ENCODE results near the gene HSD17B3. TPM values are rescaled to one million over a fixed set of nuclear protein-coding genes. Genes with fewer than 3 reads are reported as not detected.
"Not testable (repeated sequence)": the region's sequence is repeated elsewhere in the genome, so short reads cannot be mapped to it uniquely, and the experiment has no call there.

HSD17B3 gene
- total RNA-seq, 1 donor from 2014 or later = 0.10 TPM

DNA sequence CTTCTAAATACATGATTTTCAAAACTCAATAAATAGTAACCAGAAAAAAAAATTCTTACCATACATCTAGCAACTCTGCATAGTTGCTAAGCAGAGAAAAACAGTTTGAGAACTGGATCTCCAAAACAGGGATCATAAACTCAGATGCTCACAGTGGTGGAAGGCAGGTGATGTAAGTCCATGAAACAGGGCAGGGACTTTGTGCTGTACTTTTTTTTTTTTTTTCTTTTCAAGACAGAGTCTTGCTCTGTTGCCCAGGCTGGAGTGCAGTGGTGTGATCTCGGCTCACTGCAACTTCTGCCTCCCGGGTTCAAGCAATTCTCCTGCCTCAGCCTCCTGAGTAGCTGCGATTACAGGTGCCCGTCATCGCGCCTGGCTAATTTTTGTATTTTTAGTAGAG is 5.0 kb upstream of the HSD17B3 start:
- not testable (repeated sequence) for DNase-seq (ENCODE audit: low read depth)

DNA sequence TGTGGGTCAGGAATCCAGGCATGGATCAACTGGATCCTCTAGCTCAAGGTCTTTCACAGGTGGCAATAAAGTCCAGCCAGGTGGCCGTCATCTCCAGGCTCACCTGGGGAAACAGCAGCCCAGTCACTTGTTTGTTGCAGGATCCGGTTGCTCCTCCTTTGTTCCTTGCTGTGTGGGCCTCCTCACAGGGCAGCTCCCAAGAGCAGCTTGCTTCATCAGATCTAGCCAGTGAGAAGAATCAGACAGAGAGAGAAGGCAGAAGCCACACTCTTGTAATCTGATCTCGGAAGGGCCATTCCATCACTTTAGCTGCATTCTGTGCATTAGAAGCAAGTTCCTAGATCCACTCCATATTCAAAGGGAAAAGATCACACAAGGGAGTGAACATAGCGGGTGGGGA is 3.2 kb upstream of the HSD17B3 start:
- no peak for DNase-seq (ENCODE audit: low read depth)

DNA sequence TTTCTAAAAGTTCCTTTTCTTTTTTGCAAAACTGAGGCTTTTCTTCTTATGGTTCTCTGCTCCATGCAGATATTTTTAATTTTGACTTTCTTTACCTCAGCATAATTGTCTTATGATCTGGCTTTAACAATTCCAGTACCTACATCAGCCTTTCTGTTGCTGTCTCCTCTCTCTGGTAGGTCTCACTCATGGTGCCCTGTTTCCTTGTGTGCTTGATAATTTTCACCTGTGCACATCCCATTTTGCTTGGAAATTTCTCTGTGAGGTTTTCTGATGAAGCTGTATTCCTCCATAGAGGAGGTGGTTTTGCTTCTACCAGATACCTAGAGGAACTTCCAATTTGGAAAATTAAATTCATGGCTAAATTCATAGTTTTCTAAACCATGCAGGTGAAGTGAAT is 2.3 kb upstream of the HSD17B3 start:
- DNase-seq (ENCODE audit: low read depth) = no peak

DNA sequence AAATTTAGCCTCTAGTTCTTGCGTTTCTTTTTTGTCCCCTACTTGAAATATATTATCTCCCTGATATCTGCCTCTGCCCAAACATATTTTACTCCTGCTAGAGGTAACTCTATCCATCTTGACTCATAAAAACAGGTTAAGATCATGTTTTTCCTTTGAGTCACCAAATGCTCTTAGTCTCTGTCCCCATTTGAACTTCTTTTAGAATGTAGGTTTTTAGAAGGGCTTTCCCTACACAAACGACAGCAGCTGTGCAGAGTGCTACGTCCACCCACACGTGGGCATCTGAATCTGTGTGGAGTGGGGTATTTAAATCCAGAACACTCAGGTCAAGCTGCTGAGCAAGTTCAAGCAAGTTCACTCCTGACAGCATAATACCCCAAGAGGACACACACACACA is 2.2 kb downstream of the HSD17B3 start:
- peak; percentile 63 for DNase-seq (ENCODE audit: low read depth)

DNA sequence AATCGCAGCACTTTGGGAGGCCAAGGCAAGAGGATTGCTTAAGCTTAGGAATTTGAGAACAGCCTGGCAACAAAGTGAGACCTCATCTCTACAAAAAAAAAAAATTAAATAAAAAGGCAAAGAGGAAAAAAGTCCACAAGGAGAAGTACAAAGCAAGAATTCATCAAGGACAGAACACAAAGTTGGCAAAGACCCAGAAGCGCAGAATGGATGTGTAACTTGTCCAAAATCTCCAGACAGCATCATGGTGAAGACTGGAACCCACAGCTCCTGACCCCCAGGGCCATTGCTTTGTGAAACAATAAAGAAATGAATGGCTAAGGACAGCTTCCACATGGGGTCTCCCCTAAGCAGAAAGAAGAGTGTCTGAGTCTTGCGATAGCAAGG is 7.8 kb downstream of the HSD17B3 start:
- DNase-seq (ENCODE audit: low read depth) = no peak

DNA sequence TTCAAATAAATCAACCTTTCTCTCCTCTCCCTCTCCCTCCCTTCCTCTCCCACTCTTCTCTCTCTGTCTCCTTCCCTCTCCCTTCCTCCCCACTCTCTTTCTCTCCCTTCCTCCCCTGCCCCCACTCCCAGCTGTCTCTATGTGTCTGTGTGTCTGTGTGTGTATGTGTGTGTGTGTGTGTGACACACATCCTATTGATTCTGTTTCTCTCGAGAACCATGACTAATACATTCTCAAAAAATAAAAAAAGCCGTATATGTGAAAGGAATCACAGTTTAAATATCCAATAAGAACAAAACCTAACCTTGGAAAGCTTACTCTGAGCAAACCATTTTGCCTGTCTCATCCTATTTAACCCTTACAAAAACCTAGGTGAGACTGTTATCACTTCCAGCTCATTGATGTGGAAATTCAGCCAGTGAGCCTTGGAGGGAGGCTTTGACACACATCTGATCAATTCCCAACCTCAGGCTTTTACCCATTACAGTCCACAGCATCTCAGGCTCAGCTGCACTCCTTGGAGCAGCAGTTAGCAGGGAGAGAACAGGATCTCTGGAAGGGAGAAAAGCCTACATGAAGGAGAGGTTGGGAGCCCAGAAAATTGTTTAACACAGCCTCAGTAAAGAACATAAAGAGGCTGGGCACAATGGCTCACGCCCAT is 8.3 kb downstream of the HSD17B3 start:
- peak; percentile 33 for DNase-seq (ENCODE audit: low read depth)

DNA sequence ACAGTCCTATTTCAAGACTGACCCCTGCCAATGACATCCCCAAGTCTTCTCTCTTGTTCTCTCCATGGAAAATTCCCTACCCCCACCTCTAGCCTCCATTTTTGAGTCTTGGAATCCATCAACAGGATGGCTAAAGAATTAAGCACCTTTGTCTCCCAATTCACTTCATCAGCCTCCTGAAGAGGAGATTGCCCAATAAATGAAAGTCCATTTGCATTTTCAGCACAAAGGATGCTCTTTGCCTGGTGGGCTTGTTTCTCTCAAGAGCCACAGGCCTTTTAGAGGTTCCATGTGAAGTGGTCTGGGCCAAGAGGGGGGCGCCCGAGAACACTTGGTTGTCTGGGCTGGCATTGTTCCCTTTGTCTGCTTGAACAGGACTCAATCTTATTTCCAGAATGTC is 12.6 kb downstream of the HSD17B3 start:
- DNase-seq (ENCODE audit: low read depth) = no peak

DNA sequence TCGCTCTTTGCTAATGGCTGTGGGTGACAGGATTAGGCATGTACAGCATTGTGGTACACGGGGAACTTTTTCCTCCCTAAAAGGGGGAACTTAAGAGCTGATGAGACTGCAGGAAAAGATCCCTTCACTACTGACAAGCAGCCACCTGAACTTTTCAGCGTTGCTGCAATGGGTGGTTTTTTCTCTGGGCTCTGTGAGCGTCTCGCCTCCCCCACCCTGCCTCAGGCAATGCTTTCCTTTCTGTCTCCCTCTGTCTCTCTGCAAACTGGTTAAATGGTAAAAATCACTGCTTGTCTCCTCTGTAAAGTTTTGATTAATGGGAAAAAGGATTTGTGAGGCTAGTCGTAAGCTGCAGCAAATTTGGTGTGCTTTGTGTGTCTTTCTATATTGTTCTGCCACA is 20.3 kb downstream of the HSD17B3 start:
- DNase-seq (ENCODE audit: low read depth) = no peak

DNA sequence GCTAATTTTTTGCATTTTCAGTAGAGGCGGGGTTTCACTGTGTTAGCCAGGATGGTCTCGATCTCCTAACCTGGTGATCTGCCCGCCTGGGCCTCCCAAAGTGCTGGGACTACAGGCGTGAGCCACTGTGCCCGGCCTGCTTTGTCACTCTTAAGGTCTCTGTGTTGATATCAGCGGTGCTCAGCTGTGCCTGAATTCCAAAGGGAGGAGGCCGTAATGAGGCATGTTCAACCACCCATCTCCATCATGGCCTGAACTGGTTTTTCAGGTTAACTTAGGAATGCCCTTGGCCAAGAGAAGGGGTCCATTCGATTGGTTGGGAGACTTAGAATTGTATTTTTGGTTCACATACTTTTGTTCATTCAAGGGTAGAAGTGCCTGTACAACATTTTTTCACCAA is 22.0 kb downstream of the HSD17B3 start:
- peak; percentile 46 for DNase-seq (ENCODE audit: low read depth)

DNA sequence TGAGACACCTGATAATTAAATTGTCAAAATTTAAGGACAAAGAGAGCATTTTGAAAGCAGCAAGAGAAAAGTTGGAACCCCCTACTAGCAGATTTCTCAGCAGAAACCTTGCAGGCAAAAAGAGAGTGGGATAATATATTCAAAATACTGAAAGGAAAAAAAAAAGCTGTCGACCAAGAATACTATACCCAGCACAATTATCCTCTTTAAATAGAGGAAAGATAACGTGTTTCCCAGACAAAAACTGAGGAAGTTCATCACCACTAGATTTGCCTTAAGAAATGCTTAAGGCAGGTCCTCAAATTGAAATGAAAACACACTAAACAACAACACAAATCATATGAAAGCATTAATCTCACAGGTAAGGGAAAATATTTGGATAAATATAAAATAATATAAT is 27.0 kb downstream of the HSD17B3 start:
- no peak for DNase-seq (ENCODE audit: low read depth)

DNA sequence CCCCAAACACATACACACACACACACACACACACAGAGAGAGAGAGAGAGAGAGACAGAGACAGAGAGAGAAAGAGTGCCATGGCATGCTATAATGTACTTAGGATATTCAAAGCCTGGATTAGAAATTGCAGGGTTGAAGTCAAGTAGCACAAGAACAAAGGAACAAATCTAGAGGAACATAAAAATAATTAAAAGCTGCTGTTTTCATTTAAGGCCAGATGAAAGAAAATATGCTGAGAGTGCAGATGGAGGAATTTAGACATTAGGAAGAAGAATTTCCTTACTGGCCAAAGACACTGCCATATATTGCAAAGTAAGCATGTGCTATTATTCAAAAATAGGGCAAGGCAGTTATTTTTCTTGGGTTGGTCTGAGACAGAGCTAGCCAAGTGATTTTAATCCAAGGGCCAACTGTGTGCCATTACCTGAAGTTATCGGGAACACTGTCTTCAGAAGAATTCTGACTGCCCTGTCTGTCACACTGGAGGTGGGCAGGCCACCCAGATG is 31.7 kb downstream of the HSD17B3 start:
- no peak for DNase-seq (ENCODE audit: low read depth)

DNA sequence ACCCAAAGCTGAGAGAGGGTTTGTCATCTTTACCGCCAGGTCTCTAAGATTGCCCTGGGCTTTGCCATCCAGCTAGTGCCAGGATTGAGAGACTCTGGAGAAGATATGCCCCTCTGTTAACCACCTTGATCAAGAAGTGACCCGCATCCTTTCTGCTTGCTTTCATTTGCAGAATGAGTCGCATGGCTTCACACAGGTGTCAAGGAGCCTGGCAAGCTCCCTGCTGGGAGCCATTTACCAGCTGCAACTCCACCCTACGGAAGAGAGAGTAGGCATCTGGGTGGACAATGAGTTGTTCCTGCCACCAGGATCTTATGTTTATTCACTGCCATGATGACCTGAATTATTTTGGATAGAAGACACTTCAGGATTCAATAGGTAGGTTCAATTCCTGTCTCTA is 43.0 kb downstream of the HSD17B3 start:
- DNase-seq (ENCODE audit: low read depth) = no peak

DNA sequence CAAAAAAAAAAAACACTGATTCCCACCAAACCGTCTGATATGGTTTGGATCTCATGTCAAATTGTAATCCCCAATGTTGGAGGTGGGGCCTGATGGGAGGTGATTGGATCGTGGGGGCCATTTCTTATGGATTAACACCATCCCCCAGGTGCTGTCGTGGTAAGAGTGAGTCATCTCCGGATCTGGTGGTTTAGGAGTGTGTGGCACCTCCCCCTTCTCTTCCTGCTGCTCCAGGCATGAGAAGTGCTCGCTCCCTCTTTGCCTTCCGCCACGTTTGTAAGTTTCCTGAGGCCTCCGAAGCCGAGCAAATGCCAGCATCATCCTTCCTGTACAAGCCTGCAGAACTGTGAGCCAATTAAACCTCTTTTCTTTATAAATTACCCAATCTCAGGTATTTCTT is 45.2 kb downstream of the HSD17B3 start:
- peak; percentile 21 for DNase-seq (ENCODE audit: low read depth)

DNA sequence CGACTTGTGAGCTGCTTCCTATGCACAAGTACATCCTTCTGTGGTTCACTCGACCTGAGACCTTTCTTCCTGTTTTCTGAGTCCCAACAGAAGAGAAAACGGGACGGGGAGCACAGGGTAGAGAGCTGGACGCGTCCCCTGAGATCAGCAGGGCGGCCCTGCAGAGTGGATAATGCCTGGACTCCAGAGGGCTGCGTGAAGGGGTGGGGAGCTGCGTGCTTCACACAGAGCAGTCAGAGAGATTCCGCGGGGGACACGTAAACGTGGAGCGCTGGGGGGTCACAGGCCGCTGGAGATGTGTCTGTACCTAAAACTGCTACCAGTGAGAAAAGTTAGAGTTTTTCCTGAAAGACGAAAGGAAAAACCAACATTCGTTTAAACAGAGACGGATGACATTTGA is 46.3 kb downstream of the HSD17B3 start:
- no peak for DNase-seq (ENCODE audit: low read depth)

DNA sequence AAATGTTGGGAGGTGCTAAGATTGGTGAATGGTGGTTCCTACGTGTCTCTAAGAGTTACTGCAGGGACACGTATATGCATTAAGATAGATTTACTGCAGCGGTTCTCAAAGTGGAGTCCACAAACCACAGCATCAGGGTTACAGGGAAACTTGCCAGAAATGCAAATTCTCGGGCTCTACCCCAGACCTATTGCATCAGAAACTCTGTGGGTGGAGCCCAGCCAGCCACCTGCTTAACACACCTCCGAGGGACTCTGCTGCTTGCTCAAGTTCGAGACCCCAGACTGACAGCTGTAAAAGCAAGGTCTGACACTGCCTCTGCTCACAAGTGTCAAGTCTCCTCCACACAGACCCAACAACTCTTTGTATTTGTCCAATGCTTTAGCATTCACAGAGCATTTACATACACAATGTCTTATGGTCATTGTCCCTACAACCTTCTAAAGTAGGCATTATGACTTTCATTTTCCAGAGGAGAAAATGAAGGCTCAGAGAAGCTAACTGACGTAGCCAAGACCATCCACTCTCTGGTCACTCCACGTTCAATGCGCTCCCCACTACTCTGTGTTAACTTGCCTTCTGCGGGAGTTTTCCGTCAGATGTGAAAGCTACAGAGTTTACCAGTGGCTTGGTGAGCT is 48.8 kb downstream of the HSD17B3 start:
- DNase-seq (ENCODE audit: low read depth) = no peak

DNA sequence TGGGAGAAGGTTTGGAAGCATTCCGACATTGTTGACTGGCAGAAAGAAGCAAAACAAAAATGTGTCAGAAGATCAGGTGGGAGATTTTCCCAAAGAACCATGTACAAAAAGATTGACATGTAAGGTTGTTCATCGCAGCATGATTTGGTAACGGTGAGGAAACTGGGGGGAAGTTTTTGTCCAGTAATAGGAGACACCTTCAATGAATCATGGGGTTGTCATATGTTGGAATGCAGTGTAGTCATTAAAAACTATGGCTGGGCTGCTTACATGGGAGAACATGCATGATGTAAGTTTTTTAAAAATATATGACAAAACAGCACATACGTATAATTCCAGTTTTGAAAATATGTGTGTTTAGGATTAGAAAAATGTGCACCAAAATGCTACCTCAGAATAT is 50.5 kb downstream of the HSD17B3 start:
- DNase-seq (ENCODE audit: low read depth) = no peak

DNA sequence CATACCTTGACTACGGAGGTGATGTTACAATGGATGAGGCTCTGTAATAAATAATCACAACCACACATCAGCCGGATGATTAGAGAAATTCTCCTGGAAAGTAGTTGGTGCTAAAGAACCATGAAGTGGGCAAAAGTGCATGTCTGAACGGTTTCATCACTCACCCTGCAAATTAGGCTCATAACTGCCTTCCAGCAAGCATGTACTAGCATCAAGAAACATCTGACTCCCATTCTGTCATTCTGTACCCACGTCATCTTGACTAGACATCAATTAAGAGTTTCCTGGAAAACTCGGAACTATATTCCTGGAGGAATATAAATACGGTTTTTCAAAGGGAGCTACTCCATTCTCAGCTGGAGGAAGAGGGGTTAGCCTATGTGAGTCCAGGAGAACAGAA is 52.2 kb downstream of the HSD17B3 start:
- no peak for DNase-seq (ENCODE audit: low read depth)

DNA sequence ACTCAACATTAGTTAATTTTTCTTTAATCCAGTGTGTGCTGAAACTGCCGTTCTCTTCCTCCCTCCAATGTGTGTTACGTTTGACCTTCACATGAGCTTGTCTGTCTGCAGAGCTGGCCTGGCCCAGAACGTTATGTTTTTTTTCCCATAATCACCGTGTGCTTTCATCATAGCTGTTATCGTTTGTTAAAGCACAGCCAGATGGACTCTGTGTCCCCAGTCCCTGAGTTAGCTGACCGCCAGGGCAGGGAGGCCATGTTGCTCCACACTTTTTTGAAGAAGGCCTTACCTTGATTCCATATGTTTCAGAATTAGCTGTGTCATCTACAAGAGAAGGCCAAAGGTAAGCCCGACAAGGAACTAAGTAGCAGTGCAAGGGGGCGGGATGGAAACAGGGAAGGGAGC is 55.7 kb downstream of the HSD17B3 start:
- DNase-seq (ENCODE audit: low read depth) = no peak

DNA sequence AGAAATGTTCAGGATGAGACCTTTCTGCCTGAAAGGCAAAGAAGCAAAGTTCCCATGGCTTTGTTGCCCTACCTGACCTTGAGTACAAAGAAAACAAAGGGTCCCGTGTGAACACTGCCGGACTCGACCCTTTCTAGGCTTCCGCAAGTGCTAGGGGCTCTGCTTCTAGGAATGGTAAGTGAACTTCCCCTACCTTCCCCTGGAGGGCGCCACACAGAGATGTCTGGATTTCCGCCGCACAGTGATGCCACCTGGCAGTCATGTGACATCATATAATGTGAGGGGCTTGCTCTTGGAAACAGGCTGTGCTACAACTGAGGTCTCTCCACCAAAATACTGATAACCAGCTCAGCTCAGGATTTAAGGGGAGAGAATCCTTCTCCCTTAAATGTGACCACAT is 56.6 kb downstream of the HSD17B3 start:
- DNase-seq (ENCODE audit: low read depth) = no peak

DNA sequence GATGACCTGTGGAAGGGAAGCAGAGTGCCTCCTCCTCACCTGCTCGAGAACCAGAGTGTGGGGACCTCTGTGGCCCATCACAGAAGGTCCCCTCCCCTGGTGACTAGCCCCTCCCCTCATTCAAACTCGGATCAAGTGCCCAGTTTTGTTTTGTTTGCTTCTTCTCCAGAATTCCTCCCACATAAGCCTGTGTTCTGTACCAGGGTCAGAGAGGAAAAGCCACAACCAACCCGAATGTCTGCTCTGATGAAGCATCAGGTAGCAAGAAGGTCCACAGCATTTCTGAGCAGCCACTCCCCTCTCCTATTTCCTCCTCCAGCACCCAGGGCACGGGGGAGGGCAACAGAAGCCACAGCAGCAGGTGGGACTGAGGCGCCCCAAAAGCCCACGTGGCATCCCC is 58.2 kb downstream of the HSD17B3 start:
- no peak for DNase-seq (ENCODE audit: low read depth)

DNA sequence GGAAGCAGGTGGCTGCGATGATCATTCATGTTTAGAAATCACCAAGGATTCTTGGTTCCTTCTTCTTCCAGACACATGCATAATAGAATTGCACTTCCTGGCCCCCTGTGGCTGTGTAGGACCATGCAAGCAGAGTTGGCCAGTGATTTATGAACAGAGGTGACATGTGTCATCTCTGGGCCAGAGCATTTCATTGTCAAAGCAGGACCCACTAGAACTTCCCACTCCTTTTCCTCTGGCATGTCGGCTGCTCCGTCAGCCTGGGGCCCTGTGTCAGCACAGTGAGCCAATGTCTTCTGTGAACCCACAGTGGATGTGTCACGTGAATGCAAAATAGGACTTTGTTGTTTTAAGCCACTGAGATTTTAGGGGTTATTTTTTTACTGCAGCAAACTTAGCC is 59.2 kb downstream of the HSD17B3 start:
- DNase-seq (ENCODE audit: low read depth) = peak; percentile 13

DNA sequence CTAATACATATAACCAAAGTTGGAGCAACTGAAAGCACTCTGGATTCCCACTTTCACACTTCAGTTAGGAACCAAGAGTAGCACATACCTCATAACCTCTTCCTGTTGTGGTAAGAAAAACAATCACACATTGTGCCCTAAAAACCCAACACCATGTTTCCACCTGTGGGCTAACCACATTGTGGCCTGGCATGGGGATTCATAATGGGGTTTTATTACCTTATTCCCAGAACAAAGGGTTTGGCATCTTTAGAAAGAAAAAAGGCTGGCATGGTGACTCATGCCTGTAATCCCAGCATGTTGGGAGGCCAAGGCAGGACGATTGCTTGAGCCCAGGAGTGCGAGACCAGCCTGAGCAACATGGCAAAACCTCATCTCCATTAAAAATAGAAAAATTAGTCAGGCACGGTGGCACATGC is 60.6 kb downstream of the HSD17B3 start:
- peak; percentile 96 for DNase-seq (ENCODE audit: low read depth)

DNA sequence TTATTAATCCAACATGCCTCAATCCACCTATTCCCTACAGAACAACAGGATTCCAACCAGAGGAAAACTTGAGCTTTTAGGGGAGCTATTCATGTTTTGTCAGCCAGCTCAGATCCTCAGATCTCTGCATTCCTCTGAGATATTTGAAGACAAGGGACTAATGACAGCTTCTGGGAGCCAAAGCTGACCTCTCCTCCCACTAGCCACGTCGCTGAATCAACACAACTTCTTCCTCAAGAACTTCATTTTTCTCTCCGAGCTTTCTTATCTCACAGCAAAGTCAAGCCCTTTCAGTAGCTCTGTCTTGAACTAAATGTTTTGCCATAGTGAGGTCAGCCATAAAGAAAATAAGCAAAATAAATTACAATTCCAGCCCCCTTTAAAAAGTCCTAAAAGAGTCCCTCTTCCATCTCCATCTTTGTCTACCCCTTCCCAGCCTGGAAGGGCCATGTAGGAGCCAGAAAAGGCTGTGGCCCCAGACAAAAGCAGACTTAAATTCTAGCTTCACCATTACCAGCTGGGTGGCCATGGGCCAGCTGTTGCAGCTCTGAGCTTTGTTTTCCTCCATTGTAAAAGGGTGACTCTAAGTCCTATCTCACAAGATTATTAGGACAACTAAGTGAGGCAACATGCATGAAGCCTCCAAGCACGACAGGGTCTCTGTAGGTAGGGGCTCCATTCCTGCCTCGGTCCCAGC is 65.0 kb downstream of the HSD17B3 start:
- DNase-seq (ENCODE audit: low read depth) = no peak

Measured in renal cortical epithelial cell (primary cell).